ENCODE results near the gene P2RX4. TPM values are rescaled to one million over a fixed set of nuclear protein-coding genes. Genes with fewer than 3 reads are reported as not detected.

P2RX4 gene
- total and polyA plus RNA-seq, 2 of the 8 experiments (the other 6 are each of a cell fraction or from before 2014, with no cell fraction given) = 9.5 to 12.2 TPM

- H3K23ac ChIP-seq (ENCODE audit: insufficient read length) = no peak overlapping the region
- POLR2A ChIA-PET (ENCODE audit: partially characterized antibody) = no interaction called here
- CTCF ChIA-PET (ENCODE audit: partially characterized antibody) = no interaction called here
Observed at GRCh38 chr12:121167951-121168350, 42.0 kb upstream of the P2RX4 start.

More at GRCh38 chr12:121167951-121168350, 42.0 kb upstream of the P2RX4 start:
- Histone ChIP-seq H3K27ac (ENCODE audit: low read depth, low read length) (no peak overlapping the region), H4K20me1 (replicated peaks in 1 of 2; ENCODE audit: control insufficient read depth in 1 of 2, insufficient read depth in 2 of 2, low read length in 2 of 2) (no peaks in the 10 kb centered on the region), H4K5ac (ENCODE audit: insufficient read length, low read depth, low read length) (no peak overlapping the region), H2BK120ac (replicated peaks; ENCODE audit: low read depth, low read length) (no peak overlapping the region), H2BK5ac (ENCODE audit: low read depth, low read length) (no peak overlapping the region), H3K27me3 (replicated peaks in 1 of 4; ENCODE audit: control insufficient read depth in 3 of 4, extremely low read depth in 1 of 4, insufficient read depth in 3 of 4, low read length in 3 of 4) (no peaks in the 10 kb centered on the region), H2BK20ac (ENCODE audit: low read length) (no peak overlapping the region), H3K4me1 (replicated peaks in 1 of 4; ENCODE audit: control insufficient read depth in 3 of 4, insufficient read depth in 4 of 4, low read length in 3 of 4) (no peaks in the 10 kb centered on the region), H3K9ac (replicated peaks in 1 of 4; ENCODE audit: extremely low read depth in 1 of 4, low read depth in 3 of 4, low read length in 3 of 4) (no peak overlapping the region), H3K36me3 (ENCODE audit: control insufficient read depth in 2 of 4, insufficient read depth in 4 of 4, low read length in 3 of 4) (no peaks in the 10 kb centered on the region), H3K14ac (ENCODE audit: insufficient read length) (no peak overlapping the region), H3K4me2 (ENCODE audit: insufficient read depth in 1 of 2, low read depth in 2 of 2, low read length in 2 of 2) (no peak overlapping the region), H4K91ac (replicated peaks; ENCODE audit: insufficient read length, low read length) (no peak overlapping the region), H3K79me1 (ENCODE audit: low read depth, low read length) (no peaks in the 10 kb centered on the region), H2AK5ac (ENCODE audit: low read depth, low read length) (no peak overlapping the region), H4K8ac (ENCODE audit: extremely low read depth, insufficient read depth, low read length) (no peak overlapping the region), H3K18ac (ENCODE audit: extremely low read depth, low read length) (no peak overlapping the region), H2BK12ac (ENCODE audit: low read depth, low read length) (no peak overlapping the region), H3K23me2 (ENCODE audit: low read depth, low read length) (no peaks in the 10 kb centered on the region), H2AFZ (ENCODE audit: low read length) (no peak overlapping the region), H3K4me3 (ENCODE audit: extremely low read depth in 1 of 4, insufficient read depth in 2 of 4, low read depth in 3 of 4, low read length in 4 of 4) (no peak overlapping the region), H3K4ac (replicated peaks; ENCODE audit: insufficient read length, low read depth, low read length) (no peak overlapping the region), H2BK15ac (ENCODE audit: low read length) (no peak overlapping the region), H3K9me3 (ENCODE audit: insufficient read depth in 2 of 2, low read depth in 1 of 2, low read length in 1 of 2) (no peaks in the 10 kb centered on the region), H3K79me2 (ENCODE audit: control insufficient read depth in 1 of 2, insufficient read depth in 2 of 2, low read length in 2 of 2) (no peaks in the 10 kb centered on the region), H3K56ac (replicated peaks; ENCODE audit: insufficient read length, low read depth, low read length) (no peak overlapping the region)
- TF ChIP-seq BCL11A (IDR thresholded peaks at IDR 0.05; ENCODE audit: low read depth in 2 of 2, low read length in 2 of 2) (no peak), FOSL1 (IDR thresholded peaks at IDR 0.05; ENCODE audit: insufficient read depth, low read depth, low read length) (no peak), CBX5 (IDR thresholded peaks at IDR 0.05; ENCODE audit: low read depth, low read length) (no peak)
- TF ChIP-seq, protein P1, sequence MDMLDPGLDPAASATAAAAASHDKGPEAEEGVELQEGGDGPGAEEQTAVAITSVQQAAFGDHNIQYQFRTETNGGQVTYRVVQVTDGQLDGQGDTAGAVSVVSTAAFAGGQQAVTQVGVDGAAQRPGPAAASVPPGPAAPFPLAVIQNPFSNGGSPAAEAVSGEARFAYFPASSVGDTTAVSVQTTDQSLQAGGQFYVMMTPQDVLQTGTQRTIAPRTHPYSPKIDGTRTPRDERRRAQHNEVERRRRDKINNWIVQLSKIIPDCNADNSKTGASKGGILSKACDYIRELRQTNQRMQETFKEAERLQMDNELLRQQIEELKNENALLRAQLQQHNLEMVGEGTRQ (IDR thresholded peaks at IDR 0.05; ENCODE audit: low read length) = no peak
- no peak for DNase-seq (ENCODE audit: low read depth in 1 of 2, low spot score in 2 of 2)
- 83% methylated on average over 3 of the region's 3 CpGs; no CpG with 5 or more reads in 1 of the 2 experiments for WGBS, 2 experiments (ENCODE audit: extremely low coverage in 1 of 2, insufficient coverage in 1 of 2, insufficient read length in 1 of 2, insufficient replicate concordance in 2 of 2, low coverage in 1 of 2, low lambda C conversion rate in 2 of 2, missing lambda C conversion rate in 1 of 2)
- FAIRE-seq = no peak
